Left lung (tissue), 10 donors: ENCODE results near the gene FSTL5. TPM values are rescaled to one million over a fixed set of nuclear protein-coding genes. Genes with fewer than 3 reads are reported as not detected.
A peak's percentile ranks its signal among the peaks of the same experiment; 100 is the strongest.

Source experiments
- ATAC-seq: fragments of 200-7000 bp; cut with Tn5 transposase; one replicate; pipeline ENCODE4 v1.9.1; 2020; ENCODE audit warnings: moderate library complexity
- DNase-seq, 4 donors: peaks; one replicate each; pipeline ENCODE4 v3.0.0-alpha.2; 2013 to 2020
- H3K27ac ChIP-seq, 2 donors: fragments of 200-600 bp; sonication (generic) in 1 of 2; one replicate each; pipeline versions ENCODE4 v1.5.0 to v1.8.0; 2020 to 2021
- H3K27me3 ChIP-seq, 2 donors: fragments of 200-600 bp; sonication (generic) in 1 of 2; one replicate each; pipeline versions ENCODE4 v1.5.0 to v1.8.0; 2020 to 2021
- H3K36me3 ChIP-seq, 2 donors: fragments of 200-600 bp; sonication (generic) in 1 of 2; one replicate each; pipeline versions ENCODE4 v1.5.0 to v1.8.0; 2020 to 2021
- H3K4me1 ChIP-seq, 2 donors: fragments of 200-600 bp; one replicate each; pipeline ENCODE4 v1.8.0; 2021
- H3K4me3 ChIP-seq, 2 donors: fragments of 200-600 bp; sonication (generic) in 1 of 2; one replicate each; pipeline versions ENCODE4 v1.5.0 to v1.8.0; 2020 to 2021; ENCODE audit warnings: mild to moderate bottlenecking in 1 of 2
- H3K9me3 ChIP-seq, 2 donors: fragments of 200-600 bp; sonication (generic) in 1 of 2; one replicate each; pipeline versions ENCODE4 v1.5.0 to v1.8.0; 2020 to 2021
- intact Hi-C, 2 donors: fragments of 100-400 bp; cut with DNase I; formaldehyde crosslinking; loops; one replicate each; pipeline versions ENCODE4 v1.11.2 to v1.14.2; 2022
- polyA plus RNA-seq, 6 donors: library from polyadenylated mRNA; unstranded; fragments of 120-200 nt; gene quantifications; one replicate each; pipeline ENCODE4 v1.2.1, GENCODE V29; 2013; ENCODE audit not compliant: insufficient read length in 6 of 6
- total RNA-seq, 2 donors: library from RNA; stranded (reverse); fragmentation: NEBNext Ultra II Directional; extraction: Animal tissue kit (Norgen Biotek cat#: 25700); gene quantifications; one replicate each; pipeline ENCODE4 v1.2.1, GENCODE V29; 2021
- TF ChIP-seq, protein P1 (sequence below), 2 donors: fragments of 200-600 bp; sonication (generic) in 1 of 2; IDR thresholded peaks; one replicate each; pipeline versions ENCODE4 v1.5.0 to v1.8.0; 2021; ENCODE audit warnings: antibody characterized with exemption in 2 of 2
- donor health status: DM: no; HTN: yes; CAD: no.
- donor health status: DM: no; HTN: no; CAD: no.

FSTL5 gene
- total and polyA plus RNA-seq, 8 donors = 0.14 to 0.60 (median 0.31) TPM; not detected in 2

DNA sequence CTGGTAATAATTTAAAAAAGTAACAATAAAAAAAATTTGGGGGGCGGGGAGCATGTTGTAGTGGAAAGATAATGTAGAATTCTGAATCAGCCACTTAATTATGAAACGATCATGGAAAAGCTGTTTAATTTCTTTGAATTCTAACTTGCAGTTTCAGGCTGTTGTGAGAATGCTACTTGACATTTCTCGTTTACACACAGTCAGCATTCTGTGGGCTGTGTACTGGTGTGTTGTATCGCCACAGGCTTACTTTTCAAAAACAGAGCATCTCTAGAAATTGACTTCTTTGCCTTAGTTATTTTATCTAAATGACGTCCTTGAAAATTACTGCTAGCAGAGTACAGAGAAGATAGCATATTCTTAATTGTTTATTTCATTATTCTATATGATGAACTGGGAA is 350.4 kb downstream of the FSTL5 start:
- Histone ChIP-seq H3K4me1 (no peaks in the 10 kb centered on the region), H3K4me3 (no peak overlapping the region), H3K9me3 (no peaks in the 10 kb centered on the region), H3K27ac (no peak overlapping the region), H3K36me3 (no peaks in the 10 kb centered on the region), H3K27me3 (no peaks in the 10 kb centered on the region)
- ATAC-seq (no peak), DNase-seq (no peak)
- intact Hi-C loops = no loop called here
- TF ChIP-seq, protein P1, sequence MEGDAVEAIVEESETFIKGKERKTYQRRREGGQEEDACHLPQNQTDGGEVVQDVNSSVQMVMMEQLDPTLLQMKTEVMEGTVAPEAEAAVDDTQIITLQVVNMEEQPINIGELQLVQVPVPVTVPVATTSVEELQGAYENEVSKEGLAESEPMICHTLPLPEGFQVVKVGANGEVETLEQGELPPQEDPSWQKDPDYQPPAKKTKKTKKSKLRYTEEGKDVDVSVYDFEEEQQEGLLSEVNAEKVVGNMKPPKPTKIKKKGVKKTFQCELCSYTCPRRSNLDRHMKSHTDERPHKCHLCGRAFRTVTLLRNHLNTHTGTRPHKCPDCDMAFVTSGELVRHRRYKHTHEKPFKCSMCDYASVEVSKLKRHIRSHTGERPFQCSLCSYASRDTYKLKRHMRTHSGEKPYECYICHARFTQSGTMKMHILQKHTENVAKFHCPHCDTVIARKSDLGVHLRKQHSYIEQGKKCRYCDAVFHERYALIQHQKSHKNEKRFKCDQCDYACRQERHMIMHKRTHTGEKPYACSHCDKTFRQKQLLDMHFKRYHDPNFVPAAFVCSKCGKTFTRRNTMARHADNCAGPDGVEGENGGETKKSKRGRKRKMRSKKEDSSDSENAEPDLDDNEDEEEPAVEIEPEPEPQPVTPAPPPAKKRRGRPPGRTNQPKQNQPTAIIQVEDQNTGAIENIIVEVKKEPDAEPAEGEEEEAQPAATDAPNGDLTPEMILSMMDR (IDR thresholded peaks at IDR 0.05) = no peak

DNA sequence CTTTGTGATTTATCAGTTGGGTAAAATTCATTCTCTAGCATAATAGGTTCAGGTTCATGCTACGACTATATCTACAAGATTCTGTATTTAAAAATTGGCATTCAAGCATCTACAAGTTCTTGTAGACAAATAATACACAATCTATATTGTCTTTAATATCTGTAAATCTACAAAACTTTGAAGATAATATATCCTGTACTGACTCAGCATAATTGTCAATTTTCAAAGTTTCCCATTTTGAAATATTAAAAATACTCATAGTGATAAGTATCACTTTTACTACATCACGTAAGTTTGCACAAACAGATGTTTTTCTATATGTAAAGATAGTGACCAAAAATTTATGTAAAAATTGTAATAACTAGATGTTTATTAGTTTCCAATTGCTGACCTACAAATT is 360.6 kb downstream of the FSTL5 start:
- DNase-seq (no peak), ATAC-seq (no peak)
- no peaks in the 10 kb centered on the region for H3K27me3 ChIP-seq
- no peak overlapping the region for H3K27ac ChIP-seq
- TF ChIP-seq, protein P1 (IDR thresholded peaks at IDR 0.05) = no peak
- H3K4me1 ChIP-seq = no peaks in the 10 kb centered on the region
- intact Hi-C loops = no loop called here
- H3K4me3 ChIP-seq = no peak overlapping the region
- no peaks in the 10 kb centered on the region for H3K36me3 ChIP-seq
- no peaks in the 10 kb centered on the region for H3K9me3 ChIP-seq

DNA sequence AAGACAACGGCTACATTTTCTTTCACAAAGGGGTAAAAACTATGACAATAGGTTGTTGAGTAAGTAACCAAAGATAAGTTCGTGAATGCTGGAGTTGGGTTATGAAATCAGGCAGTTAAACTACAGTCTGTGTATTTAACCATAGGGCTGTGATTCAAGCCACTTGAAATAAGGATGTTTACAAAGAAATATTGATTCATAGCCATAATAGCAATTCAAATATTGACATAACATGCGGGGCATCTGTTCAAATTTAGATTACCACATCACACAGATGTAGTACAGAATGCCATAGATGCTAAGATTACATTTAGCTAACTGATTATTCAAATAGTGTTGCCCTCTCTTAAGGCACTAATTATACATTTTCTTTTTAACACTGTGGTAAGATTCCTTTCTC is 364.1 kb downstream of the FSTL5 start:
- Histone ChIP-seq H3K36me3 (no peaks in the 10 kb centered on the region), H3K27ac (no peak overlapping the region), H3K9me3 (peaks cover 0 to 2% of the 10 kb centered on the region in 2 donors), H3K27me3 (no peaks in the 10 kb centered on the region), H3K4me3 (no peak overlapping the region), H3K4me1 (no peaks in the 10 kb centered on the region)
- ATAC-seq = peak; percentile 91
- TF ChIP-seq, protein P1 (IDR thresholded peaks at IDR 0.05) = no peak
- intact Hi-C loops = no loop called here
- DNase-seq = peak in 1 of 4 donors; percentile 5

DNA sequence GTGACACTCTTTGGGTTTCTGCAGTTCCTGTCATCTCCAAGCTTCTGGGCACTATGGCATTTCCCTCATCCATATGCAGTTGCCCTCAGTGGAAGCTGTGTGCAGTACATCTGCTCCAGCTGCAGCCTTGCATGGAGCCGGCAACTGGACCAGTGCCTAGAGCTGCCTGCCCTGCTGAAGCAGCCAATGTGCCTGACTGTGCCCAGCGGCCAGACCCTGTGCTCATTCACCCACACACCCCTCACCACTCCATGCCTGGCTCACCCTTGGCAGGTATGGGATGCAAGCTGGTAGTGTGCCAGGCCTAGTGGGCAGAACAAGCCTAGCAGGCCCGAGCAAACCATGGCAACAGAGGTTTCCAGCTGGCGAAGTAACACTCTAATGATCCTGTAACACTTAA is 370.8 kb downstream of the FSTL5 start:
- H3K36me3 ChIP-seq = no peaks in the 10 kb centered on the region
- ATAC-seq (no peak), DNase-seq (peak in 1 of 4 donors; percentile 49)
- no peak overlapping the region for H3K27ac ChIP-seq
- no peaks in the 10 kb centered on the region for H3K27me3 ChIP-seq
- intact Hi-C loops = no loop called here
- TF ChIP-seq, protein P1 (IDR thresholded peaks at IDR 0.05) = no peak
- peaks cover 0 to 21% of the 10 kb centered on the region in 2 donors for H3K9me3 ChIP-seq
- H3K4me3 ChIP-seq = no peak overlapping the region
- H3K4me1 ChIP-seq = no peaks in the 10 kb centered on the region

DNA sequence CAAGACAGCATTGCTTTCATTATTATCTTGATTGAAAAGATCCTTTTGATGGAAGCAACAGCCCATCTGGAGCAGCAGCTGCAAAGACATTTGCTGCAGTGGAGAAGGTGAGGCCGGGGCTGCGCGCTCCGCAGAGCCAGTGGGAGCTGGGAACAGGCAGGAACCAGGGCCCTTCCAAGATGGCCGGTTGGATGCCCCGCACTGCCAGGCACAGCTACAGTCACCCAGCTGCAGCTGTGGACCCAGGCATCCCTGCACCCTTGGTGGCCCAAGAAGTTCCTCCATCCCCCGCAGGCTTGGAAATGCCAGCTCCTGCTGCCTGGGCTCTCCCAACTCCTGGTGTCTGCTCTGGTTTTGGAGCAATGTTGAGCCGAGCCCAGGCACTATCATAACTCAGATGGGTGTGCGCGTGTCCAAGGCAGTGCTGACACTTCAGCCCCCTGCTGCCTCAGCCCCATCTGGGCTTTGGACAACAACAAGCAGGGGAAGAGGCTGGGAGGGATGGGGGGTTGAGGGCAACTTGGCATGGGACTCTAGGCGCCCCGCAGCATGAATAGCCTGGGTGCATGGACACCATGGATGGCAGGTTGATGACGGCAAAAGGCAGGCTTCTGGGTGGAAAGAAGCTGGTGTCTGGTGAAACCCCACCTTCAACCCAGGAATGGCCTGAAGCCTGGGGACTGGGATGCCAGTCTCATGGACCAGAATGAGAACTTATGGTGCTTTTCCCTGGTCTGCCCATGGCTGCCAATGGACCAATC is 371.8 kb downstream of the FSTL5 start:
- DNase-seq (peak in 1 of 4 donors; percentile 47), ATAC-seq (no peak)
- no peak overlapping the region for H3K4me3 ChIP-seq
- H3K36me3 ChIP-seq = no peaks in the 10 kb centered on the region
- H3K4me1 ChIP-seq = no peaks in the 10 kb centered on the region
- peaks cover 0 to 21% of the 10 kb centered on the region in 2 donors for H3K9me3 ChIP-seq
- intact Hi-C loops = no loop called here
- H3K27ac ChIP-seq = no peak overlapping the region
- no peaks in the 10 kb centered on the region for H3K27me3 ChIP-seq
- TF ChIP-seq, protein P1 (IDR thresholded peaks at IDR 0.05) = no peak
